Embryonic facial prominence (tissue), 1 donor: ENCODE data around the gene GRM8.
"Not testable (repeated sequence)": the region's sequence is repeated elsewhere in the genome, so short reads cannot be mapped to it uniquely, and the experiment has no call there.

Source experiments
- DNase-seq: peaks from one replicate; pipeline ENCODE4 v3.0.0-alpha.2; 2016; ENCODE audit errors: extremely low spot score

Gene GRM8

GRCh38 chr7:126718419-126718818 is 534.3 kb downstream of the GRM8 start:
- no peak for DNase-seq

- no peak for DNase-seq
These were observed 536.4 kb downstream of the GRM8 start for GRCh38 chr7:126716321-126716720.

- DNase-seq = no peak
These were observed 537.7 kb downstream of the GRM8 start for GRCh38 chr7:126715076-126715475.

- DNase-seq = no peak
These were observed 550.3 kb downstream of the GRM8 start for GRCh38 chr7:126702242-126703016.

GRCh38 chr7:126700807-126701604 is 551.7 kb downstream of the GRM8 start:
- no peak for DNase-seq

- no peak for DNase-seq
These were observed 553.0 kb downstream of the GRM8 start for GRCh38 chr7:126699707-126700106.

GRCh38 chr7:126698909-126699308 is 553.8 kb downstream of the GRM8 start:
- DNase-seq = no peak

- DNase-seq = no peak
These were observed 554.3 kb downstream of the GRM8 start for GRCh38 chr7:126698446-126698845.

- no peak for DNase-seq
These were observed 556.3 kb downstream of the GRM8 start for GRCh38 chr7:126696256-126697038.

- no peak for DNase-seq
These were observed 561.6 kb downstream of the GRM8 start for GRCh38 chr7:126690848-126691751.

- DNase-seq = no peak
These were observed 562.6 kb downstream of the GRM8 start for GRCh38 chr7:126690104-126690503.

- DNase-seq = no peak
These were observed 563.7 kb downstream of the GRM8 start for GRCh38 chr7:126689037-126689436.

- DNase-seq = no peak
These were observed 566.3 kb downstream of the GRM8 start for GRCh38 chr7:126686474-126686873.

- no peak for DNase-seq
These were observed 567.1 kb downstream of the GRM8 start for GRCh38 chr7:126685596-126685995.

- no peak for DNase-seq
These were observed 567.6 kb downstream of the GRM8 start for GRCh38 chr7:126685018-126685573.

GRCh38 chr7:126682176-126682575 is 570.6 kb downstream of the GRM8 start:
- DNase-seq = no peak

- not testable (repeated sequence) for DNase-seq
These were observed 584.0 kb downstream of the GRM8 start for GRCh38 chr7:126668762-126669161.

GRCh38 chr7:126668367-126668752 is 584.4 kb downstream of the GRM8 start:
- DNase-seq = no peak

- DNase-seq = no peak
These were observed 584.9 kb downstream of the GRM8 start for GRCh38 chr7:126667742-126668366.

- no peak for DNase-seq
These were observed 589.9 kb downstream of the GRM8 start for GRCh38 chr7:126662856-126663255.
